Smooth muscle cell of bladder (primary cell): ENCODE measurements around the gene VIT. TPM values are rescaled to one million over a fixed set of nuclear protein-coding genes. Genes with fewer than 3 reads are reported as not detected.

Source experiments
- total RNA-seq: library from RNA; depleted of rRNA; stranded (reverse); fragments of >200 nt; gene quantifications from 2 replicates; pipeline ENCODE4 v1.2.3, GENCODE V29; 2014

The VIT gene, protein sequence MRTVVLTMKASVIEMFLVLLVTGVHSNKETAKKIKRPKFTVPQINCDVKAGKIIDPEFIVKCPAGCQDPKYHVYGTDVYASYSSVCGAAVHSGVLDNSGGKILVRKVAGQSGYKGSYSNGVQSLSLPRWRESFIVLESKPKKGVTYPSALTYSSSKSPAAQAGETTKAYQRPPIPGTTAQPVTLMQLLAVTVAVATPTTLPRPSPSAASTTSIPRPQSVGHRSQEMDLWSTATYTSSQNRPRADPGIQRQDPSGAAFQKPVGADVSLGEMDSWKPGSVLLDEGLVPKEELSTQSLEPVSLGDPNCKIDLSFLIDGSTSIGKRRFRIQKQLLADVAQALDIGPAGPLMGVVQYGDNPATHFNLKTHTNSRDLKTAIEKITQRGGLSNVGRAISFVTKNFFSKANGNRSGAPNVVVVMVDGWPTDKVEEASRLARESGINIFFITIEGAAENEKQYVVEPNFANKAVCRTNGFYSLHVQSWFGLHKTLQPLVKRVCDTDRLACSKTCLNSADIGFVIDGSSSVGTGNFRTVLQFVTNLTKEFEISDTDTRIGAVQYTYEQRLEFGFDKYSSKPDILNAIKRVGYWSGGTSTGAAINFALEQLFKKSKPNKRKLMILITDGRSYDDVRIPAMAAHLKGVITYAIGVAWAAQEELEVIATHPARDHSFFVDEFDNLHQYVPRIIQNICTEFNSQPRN
- 2.0 and 3.1 TPM in 2 replicates for total RNA-seq

DNA sequence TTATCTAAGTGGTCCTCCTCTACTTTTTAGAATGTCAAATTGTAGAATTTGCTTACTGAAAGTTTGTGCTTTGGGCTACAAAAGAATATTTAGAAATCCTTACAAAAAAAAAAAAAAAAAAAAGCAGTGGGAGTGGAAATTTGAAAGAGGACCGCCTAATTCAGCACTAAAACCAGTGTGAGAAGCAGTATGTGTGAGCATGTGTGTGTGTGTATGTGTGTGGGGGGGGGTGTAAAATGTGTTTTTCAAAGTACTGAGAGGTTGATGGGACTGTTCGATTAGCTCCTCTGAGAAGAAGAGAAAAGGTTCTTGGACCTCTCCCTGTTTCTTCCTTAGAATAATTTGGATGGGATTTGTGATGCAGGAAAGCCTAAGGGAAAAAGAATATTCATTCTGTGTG is at the start of gene VIT:
Gene VIT (plus strand): TSS at position 175 of the 400 bp plus-strand sequence. CDS start 19,664 bp downstream, outside the sequence.

Other genes with a start within 250 kb of the VIT start
- 44.2 and 62.7 TPM in 2 replicates for gene FEZ2, start 98.5 kb upstream of the VIT start, total RNA-seq